Fibroblast of villous mesenchyme (primary cell): ENCODE measurements around the gene GSE1. TPM values are rescaled to one million over a fixed set of nuclear protein-coding genes. Genes with fewer than 3 reads are reported as not detected.

Source experiments
- DNase-seq: peaks from one replicate; pipeline ENCODE4 v3.0.0-alpha.2; 2010; ENCODE audit warnings: low read depth
- H3K4me3 ChIP-seq: 2 replicates; pipeline ENCODE4 v1.5.1; 2011; ENCODE audit warnings: low read depth, mild to moderate bottlenecking, low read length
- CTCF ChIP-seq: IDR thresholded peaks from 2 replicates; pipeline ENCODE4 v1.5.1; 2012; ENCODE audit warnings: low read depth, mild to moderate bottlenecking, low read length; ENCODE audit not compliant: insufficient read depth
- total RNA-seq: library from RNA; depleted of rRNA; stranded (reverse); fragments of >200 nt; gene quantifications from 2 replicates; pipeline ENCODE4 v1.2.3, GENCODE V29; 2012

GSE1 gene
- total RNA-seq, 1 donor: 48.4 TPM

DNA sequence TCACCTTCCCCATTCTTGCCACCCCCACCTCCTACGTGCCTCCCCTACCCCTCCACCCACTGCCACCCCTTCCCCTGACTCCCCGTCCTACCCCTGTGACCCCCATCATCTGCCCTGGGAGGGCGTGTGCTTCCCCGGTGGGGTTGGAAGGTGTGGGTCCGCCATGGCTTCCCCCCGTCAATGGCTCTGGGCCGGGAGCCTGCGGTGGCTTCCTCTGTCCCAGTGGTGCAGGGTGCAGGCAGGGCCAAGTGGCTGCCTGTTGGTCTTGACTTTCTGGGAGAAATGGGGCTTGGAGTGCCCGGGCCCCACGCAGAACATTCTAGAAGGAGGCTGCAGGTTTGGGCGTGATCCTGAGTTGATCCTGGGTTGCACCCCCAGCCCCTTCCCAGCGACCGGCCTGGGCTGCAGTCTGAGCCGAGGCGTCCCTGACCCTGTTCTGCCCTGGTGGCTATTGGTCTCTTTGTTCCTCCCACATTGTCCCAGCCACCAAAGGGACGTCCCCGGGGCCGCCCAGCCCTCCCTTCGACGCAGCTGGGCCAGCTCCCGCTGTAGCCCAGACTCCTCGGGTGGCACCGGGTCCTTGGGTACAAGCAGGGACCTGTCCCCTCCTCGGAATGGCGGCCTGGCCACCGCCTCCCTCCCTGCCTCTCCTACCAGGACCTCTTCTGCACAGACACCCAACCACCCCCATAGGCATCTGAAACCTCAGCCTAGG, 25.7 kb downstream of the GSE1 start:
- no peak overlapping the region for H3K4me3 ChIP-seq
- TF ChIP-seq CTCF: no peak
- no peak for DNase-seq

GRCh38 chr16:85639529-85640253, 26.6 kb downstream of the GSE1 start:
- no peak overlapping the region for H3K4me3 ChIP-seq
- no peak for TF ChIP-seq CTCF
- DNase-seq: no peak

DNA sequence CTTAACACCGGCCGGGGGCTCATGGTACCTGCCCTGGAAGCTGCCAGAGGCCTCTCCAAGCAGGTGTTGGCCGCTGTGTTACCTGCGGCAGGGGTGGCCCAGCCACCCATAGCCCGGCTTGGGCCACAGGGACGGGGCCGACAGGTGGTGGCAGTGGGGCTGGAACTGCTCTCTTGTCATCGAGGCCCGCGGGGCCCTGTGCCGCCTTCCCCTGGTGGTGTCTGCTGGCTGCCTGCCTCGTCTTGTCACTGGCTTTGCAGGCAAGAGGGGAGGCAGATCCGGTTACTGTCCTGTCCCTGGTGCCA, 27.1 kb downstream of the GSE1 start:
- no peak overlapping the region for H3K4me3 ChIP-seq
- DNase-seq: no peak

GRCh38 chr16:85640585-85640984, 27.5 kb downstream of the GSE1 start:
- H3K4me3 ChIP-seq: no peak overlapping the region
- DNase-seq: no peak
- no peak for TF ChIP-seq CTCF

More for the DNA sequence above, 27.1 kb downstream of the GSE1 start:
- no peak for TF ChIP-seq CTCF

DNA sequence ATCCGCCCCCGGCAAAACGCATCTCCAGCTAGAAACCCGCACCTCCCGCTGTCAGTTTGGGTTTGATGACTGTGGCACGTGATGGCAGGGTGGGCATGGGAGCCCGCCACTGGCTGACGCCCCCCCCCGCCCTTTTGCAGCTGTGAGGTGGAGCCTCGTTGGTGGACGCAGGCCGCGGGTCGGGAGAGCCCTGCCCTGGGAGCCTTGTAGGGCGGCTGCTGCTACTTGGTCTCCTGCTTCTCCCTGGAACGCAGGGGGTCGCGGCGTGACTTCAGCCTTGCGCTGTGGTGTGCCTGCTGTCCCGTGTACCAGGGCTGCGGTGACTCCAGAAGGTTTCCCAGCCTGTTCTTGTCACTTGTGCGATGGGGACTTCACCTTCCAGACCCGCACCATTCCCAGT, 28.2 kb downstream of the GSE1 start:
- no peak for DNase-seq
- no peak for TF ChIP-seq CTCF
- no peak overlapping the region for H3K4me3 ChIP-seq

DNA sequence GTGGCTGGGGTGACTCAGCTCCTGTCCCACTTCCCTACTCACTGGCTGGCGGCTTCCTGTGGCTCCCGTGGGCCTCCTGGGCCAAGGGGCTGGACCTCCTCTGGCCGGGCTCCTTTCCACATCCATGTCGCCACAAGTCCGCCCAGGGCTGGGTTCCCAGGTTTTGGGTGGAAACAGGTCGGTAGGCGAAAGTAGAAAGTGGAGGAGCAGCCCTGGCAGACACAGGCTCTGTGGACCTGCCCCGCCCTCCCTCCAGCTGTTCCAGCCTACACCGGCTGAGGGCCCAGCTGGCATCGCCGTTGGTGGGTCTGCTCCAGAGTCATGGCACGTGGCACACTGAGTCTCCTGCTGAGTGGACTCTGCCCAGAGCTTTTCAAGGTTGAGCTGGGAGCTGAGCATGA, 28.7 kb downstream of the GSE1 start:
- no peak for DNase-seq
- TF ChIP-seq CTCF: no peak
- H3K4me3 ChIP-seq: no peak overlapping the region
